PFSK-1 (cell line): ENCODE results near the gene ALG1.

Source experiments
- FOXP2 ChIP-seq: optimal IDR thresholded peaks from 2 replicates; pipeline ENCODE3; 2011; ENCODE audit warnings: borderline replicate concordance, control low read depth, inconsistent platforms; ENCODE audit not compliant: insufficient read depth; ENCODE audit errors: extremely low read length, extremely low read depth
- POLR2AphosphoS5 ChIP-seq: IDR thresholded peaks from 2 replicates; pipeline ENCODE4 v1.6.1; 2012; ENCODE audit warnings: low read depth, mild to moderate bottlenecking, control low read depth, low read length, moderate library complexity
- REST ChIP-seq, 2 experiments: IDR thresholded peaks; 2 replicates each; pipeline versions ENCODE4 v1.6.1 to v1.8.0; 2011 to 2012; ENCODE audit warnings: low read depth in 2 of 2, low read length in 2 of 2, control low read depth in 1 of 2, inconsistent platforms in 1 of 2, mild to moderate bottlenecking in 1 of 2, moderate library complexity in 1 of 2; ENCODE audit not compliant: insufficient read depth in 1 of 2
- SIN3A ChIP-seq: IDR thresholded peaks from 2 replicates; pipeline ENCODE4 v1.6.1; 2012; ENCODE audit warnings: mild to moderate bottlenecking, low read length, moderate library complexity, borderline replicate concordance; ENCODE audit not compliant: insufficient read depth
- TAF1 ChIP-seq: IDR thresholded peaks from 2 replicates; pipeline ENCODE4 v1.6.1; 2012; ENCODE audit warnings: low read length, control low read depth, borderline replicate concordance; ENCODE audit not compliant: insufficient read depth

The ALG1 gene

GRCh38 chr16:5036228-5037156, 35.2 kb upstream of the ALG1 start:
- TF ChIP-seq POLR2AphosphoS5 (no peak), SIN3A (no peak), REST (IDR thresholded peaks at IDR 0.05; ENCODE audit: insufficient read depth in 1 of 2, low read depth in 2 of 2, low read length in 2 of 2) (no peak), TAF1 (no peak), FOXP2 (no peak)

- TF ChIP-seq TAF1 (no peak), FOXP2 (no peak), SIN3A (no peak), POLR2AphosphoS5 (no peak), REST (IDR thresholded peaks at IDR 0.05; ENCODE audit: insufficient read depth in 1 of 2, low read depth in 2 of 2, low read length in 2 of 2) (no peak)
Measured at GRCh38 chr16:5040451-5040850, 31.2 kb upstream of the ALG1 start.

- no peak for TF ChIP-seq SIN3A
- no peak for TF ChIP-seq FOXP2
- no peak for TF ChIP-seq REST (IDR thresholded peaks at IDR 0.05; ENCODE audit: insufficient read depth in 1 of 2, low read depth in 2 of 2, low read length in 2 of 2)
- TF ChIP-seq TAF1: no peak
- no peak for TF ChIP-seq POLR2AphosphoS5
Measured at GRCh38 chr16:5041600-5042133, 30.0 kb upstream of the ALG1 start.

GRCh38 chr16:5042574-5043171, 29.0 kb upstream of the ALG1 start:
- TF ChIP-seq FOXP2 (no peak), POLR2AphosphoS5 (no peak), REST (IDR thresholded peaks at IDR 0.05; ENCODE audit: insufficient read depth in 1 of 2, low read depth in 2 of 2, low read length in 2 of 2) (peak in 1 of 2 experiments; percentile 79; a peak in 2 of 4 replicates), SIN3A (no peak), TAF1 (no peak)
